Neural cell (in vitro differentiated cells): Measurements from ENCODE around the gene ADGRL3. TPM values are rescaled to one million over a fixed set of nuclear protein-coding genes. Genes with fewer than 3 reads are reported as not detected.

Experiments
- H2AFZ ChIP-seq: fragments of 200-600, 300-800 bp; sonication (generic), shearing (Covaris generic); 2 replicates; pipeline ENCODE4 v1.6.0; 2014; ENCODE audit warnings: low read depth, mild to moderate bottlenecking, antibody characterized with exemption, low read length, moderate library complexity
- H3F3A ChIP-seq: fragments of 200-600 bp; shearing (Covaris generic); 2 replicates; pipeline ENCODE4 v1.6.1; 2016; ENCODE audit warnings: mild to moderate bottlenecking, moderate library complexity, mixed read lengths, antibody characterized with exemption, low read length; ENCODE audit not compliant: insufficient read depth, poor library complexity, severe bottlenecking
- H3K27ac ChIP-seq: fragments of 200-600, 300-800 bp; sonication (generic), shearing (Covaris generic); 2 replicates; pipeline ENCODE4 v1.5.1; 2014; ENCODE audit warnings: mild to moderate bottlenecking, low read length, moderate library complexity
- H3K27me3 ChIP-seq: fragments of 300-800, 200-600 bp; sonication (generic), shearing (Covaris generic); 2 replicates; pipeline ENCODE4 v1.6.0; 2014; ENCODE audit warnings: mild to moderate bottlenecking, low read depth, low read length, moderate library complexity; ENCODE audit not compliant: insufficient read depth
- H3K36me3 ChIP-seq: fragments of 300-800, 200-600 bp; sonication (generic), shearing (Covaris generic); 2 replicates; pipeline ENCODE4 v1.5.1; 2014; ENCODE audit warnings: mild to moderate bottlenecking, antibody characterized with exemption, low read length, moderate library complexity; ENCODE audit not compliant: insufficient read depth
- H3K4me2 ChIP-seq: fragments of 300-800, 200-600 bp; sonication (generic), shearing (Covaris generic); 2 replicates; pipeline ENCODE4 v1.6.0; 2014; ENCODE audit warnings: mild to moderate bottlenecking, low read length
- H3K4me3 ChIP-seq: fragments of 300-800, 200-600 bp; sonication (generic), shearing (Covaris generic); 2 replicates; pipeline ENCODE4 v1.5.1; 2014; ENCODE audit warnings: mild to moderate bottlenecking, low read length, moderate library complexity
- H3K79me2 ChIP-seq: fragments of 200-600 bp; shearing (Covaris generic); replicated peaks from 2 replicates; pipeline ENCODE4 v1.6.0; 2014; ENCODE audit warnings: mild to moderate bottlenecking, low read length, moderate library complexity; ENCODE audit not compliant: insufficient read depth
- H3K9ac ChIP-seq: fragments of 300-800, 200-600 bp; sonication (generic), shearing (Covaris generic); 2 replicates; pipeline ENCODE4 v1.6.1; 2016; ENCODE audit warnings: mild to moderate bottlenecking, low read length, mixed read lengths
- H3K9me2 ChIP-seq: fragments of 200-600 bp; shearing (Covaris generic); 2 replicates; pipeline ENCODE4 v1.6.1; 2016; ENCODE audit warnings: mild to moderate bottlenecking, low read length, mixed read lengths; ENCODE audit not compliant: insufficient read depth
- H3K9me3 ChIP-seq: fragments of 200-600, 300-800 bp; sonication (generic), shearing (Covaris generic); 2 replicates; pipeline ENCODE4 v1.6.1; 2016; ENCODE audit warnings: mild to moderate bottlenecking, mixed run types, low read length, moderate library complexity, mixed read lengths
- H4K20me1 ChIP-seq: fragments of 200-600 bp; shearing (Covaris generic); 2 replicates; pipeline ENCODE4 v1.6.1; 2016; ENCODE audit warnings: mild to moderate bottlenecking, mixed run types; ENCODE audit not compliant: insufficient read depth
- CTCF ChIP-seq: fragments of 450-650 bp; IDR thresholded peaks from 2 replicates; pipeline ENCODE4 v1.5.1; 2014; ENCODE audit warnings: antibody characterized with exemption, mild to moderate bottlenecking, moderate library complexity; ENCODE audit not compliant: poor library complexity, severe bottlenecking
- EP300 ChIP-seq: fragments of 450-650 bp; conservative IDR thresholded peaks from 2 replicates; pipeline ENCODE4 v1.6.1; 2014; ENCODE audit warnings: antibody characterized with exemption, mild to moderate bottlenecking, moderate library complexity; ENCODE audit not compliant: poor library complexity, severe bottlenecking
- EZH2 ChIP-seq: fragments of 200-600, 300-800 bp; shearing (Covaris generic), sonication (generic); IDR thresholded peaks from 2 replicates; pipeline ENCODE4 v1.6.1; 2014; ENCODE audit warnings: antibody characterized with exemption, low read length, borderline replicate concordance, mild to moderate bottlenecking; ENCODE audit not compliant: insufficient read depth, poor library complexity, severe bottlenecking
- MXI1 ChIP-seq: fragments of 450-650 bp; conservative IDR thresholded peaks from 2 replicates; pipeline ENCODE4 v1.6.1; 2014; ENCODE audit warnings: antibody characterized with exemption, mild to moderate bottlenecking; ENCODE audit not compliant: poor library complexity, severe bottlenecking
- POLR2AphosphoS5 ChIP-seq: IDR thresholded peaks from 2 replicates; pipeline ENCODE4 v1.6.1; 2012
- RAD21 ChIP-seq: fragments of 450-650 bp; conservative IDR thresholded peaks from 2 replicates; pipeline ENCODE4 v1.6.1; 2014; ENCODE audit warnings: antibody characterized with exemption, mild to moderate bottlenecking, moderate library complexity
- REST ChIP-seq: IDR thresholded peaks from 2 replicates; pipeline ENCODE4 v1.6.1; 2012; ENCODE audit warnings: borderline replicate concordance
- SMC3 ChIP-seq: fragments of 450-650 bp; conservative IDR thresholded peaks from 2 replicates; pipeline ENCODE4 v1.6.1; 2014; ENCODE audit warnings: antibody characterized with exemption, mild to moderate bottlenecking, moderate library complexity; ENCODE audit not compliant: poor library complexity
- TAF1 ChIP-seq: IDR thresholded peaks from 2 replicates; pipeline ENCODE4 v1.6.1; 2012; ENCODE audit warnings: low read depth
- polyA plus RNA-seq: library from polyadenylated mRNA; depleted of rRNA; stranded (reverse); fragments of >200 nt; gene quantifications from 2 replicates; pipeline ENCODE4 v1.2.3, GENCODE V29; 2014

Gene ADGRL3
- polyA plus RNA-seq, 1 donor from 2014 or later: 99.4 TPM

GRCh38 chr4:61248705-61249104 lies 48.6 kb downstream of the ADGRL3 start:
- no peaks in the 10 kb centered on the region for H4K20me1 ChIP-seq
- no peak overlapping the region for H2AFZ ChIP-seq
- peaks cover 4% of the 10 kb centered on the region for H3K36me3 ChIP-seq
- no peak overlapping the region for H3K4me2 ChIP-seq
- no peaks in the 10 kb centered on the region for H3K9me2 ChIP-seq
- TF ChIP-seq EZH2: no peak
- TF ChIP-seq SMC3: no peak
- TF ChIP-seq REST: no peak
- TF ChIP-seq TAF1: no peak
- no peaks in the 10 kb centered on the region for H3K27me3 ChIP-seq
- no peak overlapping the region for H3K27ac ChIP-seq
- H3K9me3 ChIP-seq: no peaks in the 10 kb centered on the region
- H3K4me3 ChIP-seq: no peak overlapping the region
- no peak overlapping the region for H3K9ac ChIP-seq
- peaks cover 77% of the 10 kb centered on the region for H3K79me2 ChIP-seq
- H3F3A ChIP-seq: no peaks in the 10 kb centered on the region

GRCh38 chr4:61251129-61251528 lies 51.0 kb downstream of the ADGRL3 start:
- H3K9me3 ChIP-seq: no peaks in the 10 kb centered on the region
- no peaks in the 10 kb centered on the region for H3F3A ChIP-seq
- H3K36me3 ChIP-seq: peaks cover 4% of the 10 kb centered on the region
- H3K4me3 ChIP-seq: no peak overlapping the region
- H3K9me2 ChIP-seq: no peaks in the 10 kb centered on the region
- no peak overlapping the region for H2AFZ ChIP-seq
- no peak overlapping the region for H3K27ac ChIP-seq
- no peaks in the 10 kb centered on the region for H3K27me3 ChIP-seq
- peaks cover 64% of the 10 kb centered on the region for H3K79me2 ChIP-seq
- TF ChIP-seq REST (no peak), TAF1 (no peak), RAD21 (no peak), POLR2AphosphoS5 (no peak), MXI1 (no peak), EZH2 (no peak), CTCF (no peak), SMC3 (no peak), EP300 (no peak)
- H3K9ac ChIP-seq: no peak overlapping the region
- H4K20me1 ChIP-seq: no peaks in the 10 kb centered on the region
- H3K4me2 ChIP-seq: no peak overlapping the region
